Activated T-helper 17 cell treated with anti-CD3 and anti-CD28 coated beads, Interleukin-2, amount 50 U/mL, for 72 hours (primary cell): ENCODE results near the gene CLEC19A. TPM values are rescaled to one million over a fixed set of nuclear protein-coding genes. Genes with fewer than 3 reads are reported as not detected.
"Not testable (repeated sequence)": the region's sequence is repeated elsewhere in the genome, so short reads cannot be mapped to it uniquely, and the experiment has no call there.

Experiments
- ATAC-seq: fragments of 150-1000 bp; cut with Tn5 transposase; replicated peaks from 2 replicates; pipeline ENCODE4 v1.10.0; 2021; ENCODE audit warnings: mild to moderate bottlenecking, moderate library complexity
- H3K27ac Mint-ChIP-seq: one replicate; pipeline ENCODE4 v1.8.0; 2022; ENCODE audit warnings: mixed read lengths
- H3K27me3 Mint-ChIP-seq: one replicate; pipeline ENCODE4 v1.8.0; 2022; ENCODE audit warnings: mixed read lengths
- H3K36me3 Mint-ChIP-seq: one replicate; pipeline ENCODE4 v1.8.0; 2022; ENCODE audit warnings: low read depth, mild to moderate bottlenecking, mixed read lengths
- H3K4me1 Mint-ChIP-seq: one replicate; pipeline ENCODE4 v1.8.0; 2022; ENCODE audit warnings: mixed read lengths
- H3K4me3 Mint-ChIP-seq: one replicate; pipeline ENCODE4 v1.8.0; 2022; ENCODE audit warnings: mild to moderate bottlenecking, mixed read lengths
- H3K9me3 Mint-ChIP-seq: one replicate; pipeline ENCODE4 v1.8.0; 2022; ENCODE audit warnings: mixed read lengths
- total RNA-seq, 2 donors: library from RNA; stranded (reverse); gene quantifications; one replicate each; pipeline ENCODE4 v1.2.3, GENCODE V29; 2022

Gene CLEC19A
- total RNA-seq, 2 donors from 2014 or later: not detected

DNA sequence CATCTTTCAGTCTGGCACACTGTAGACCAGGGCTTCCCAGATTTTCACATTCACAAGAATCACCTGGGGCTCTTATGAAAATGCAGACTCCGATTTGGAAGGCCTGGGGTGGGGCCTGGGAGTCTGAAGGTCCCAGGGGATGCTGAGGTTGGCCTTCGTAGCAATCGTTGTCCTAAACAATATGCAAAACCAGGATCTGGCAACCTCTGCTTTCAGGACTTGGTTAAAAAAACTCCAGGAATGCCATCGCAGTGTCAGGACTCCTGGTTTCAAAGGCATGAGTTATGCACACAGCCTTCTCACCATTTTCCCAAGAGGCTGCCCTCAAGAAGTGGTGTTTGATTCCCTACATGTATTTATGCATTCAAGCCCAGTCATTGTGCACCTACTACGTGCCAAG lies 6.7 kb downstream of the CLEC19A start:
- Mint-ChIP-seq H3K9me3 (peaks cover 3% of the 10 kb centered on the region), H3K27ac (no peak overlapping the region), H3K4me3 (no peak overlapping the region), H3K27me3 (peaks cover 11% of the 10 kb centered on the region), H3K36me3 (no peaks in the 10 kb centered on the region), H3K4me1 (peaks cover 16% of the 10 kb centered on the region)
- ATAC-seq: no peak

DNA sequence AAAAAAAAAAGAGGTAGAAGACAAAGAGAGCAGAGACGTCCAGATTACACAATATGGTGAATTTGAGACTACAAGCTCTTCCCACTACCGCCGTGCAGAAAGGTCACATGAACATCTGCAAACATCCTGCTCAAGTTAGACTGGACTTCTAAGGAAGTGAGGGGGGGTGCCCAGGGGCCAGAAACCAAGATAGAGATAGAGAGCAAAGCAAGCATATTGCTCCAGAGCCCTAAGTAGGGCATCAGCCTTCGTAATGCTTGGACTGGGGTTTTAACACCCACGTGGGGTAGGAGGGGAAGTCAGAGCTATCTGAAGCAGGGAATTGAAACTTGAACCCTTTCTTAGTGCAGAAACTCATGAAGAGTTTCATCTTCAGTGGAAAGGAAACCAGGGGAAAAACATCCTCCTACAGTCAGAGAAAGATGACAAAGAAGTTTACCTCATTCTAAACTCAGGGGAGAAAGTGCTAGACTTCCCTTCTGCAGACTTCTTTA lies 8.7 kb downstream of the CLEC19A start:
- ATAC-seq: peak; percentile 86
- H3K4me3 Mint-ChIP-seq: peak overlapping the region; percentile 38
- H3K36me3 Mint-ChIP-seq: no peaks in the 10 kb centered on the region
- H3K27me3 Mint-ChIP-seq: peaks cover 11% of the 10 kb centered on the region
- peak overlapping the region; percentile 53 for H3K27ac Mint-ChIP-seq
- peaks cover 3% of the 10 kb centered on the region for H3K9me3 Mint-ChIP-seq
- peaks cover 16% of the 10 kb centered on the region for H3K4me1 Mint-ChIP-seq

DNA sequence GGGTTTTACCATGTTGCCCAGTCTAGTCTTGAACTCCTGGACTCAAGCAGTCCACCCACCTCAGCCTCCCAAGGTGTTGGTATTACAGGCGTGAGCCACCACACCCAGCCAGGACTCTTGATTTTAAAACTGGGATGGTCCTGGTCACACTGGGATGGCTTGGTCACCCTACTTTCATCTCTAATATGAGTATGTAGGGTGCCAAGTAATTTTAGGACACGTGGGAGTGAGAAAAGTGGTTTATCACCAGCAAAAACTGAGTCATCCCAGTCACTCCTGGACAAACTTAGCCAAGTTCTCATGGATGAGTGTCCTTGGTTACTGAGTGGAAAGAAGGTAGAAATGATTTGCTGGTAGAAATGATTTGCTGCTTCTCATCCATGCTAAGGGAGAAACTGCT lies 9.9 kb downstream of the CLEC19A start:
- Mint-ChIP-seq H3K27ac (peak overlapping the region; percentile 53), H3K4me3 (peak overlapping the region; percentile 38), H3K27me3 (peaks cover 11% of the 10 kb centered on the region), H3K9me3 (peaks cover 3% of the 10 kb centered on the region), H3K4me1 (peaks cover 16% of the 10 kb centered on the region), H3K36me3 (no peaks in the 10 kb centered on the region)
- ATAC-seq: peak; percentile 69

DNA sequence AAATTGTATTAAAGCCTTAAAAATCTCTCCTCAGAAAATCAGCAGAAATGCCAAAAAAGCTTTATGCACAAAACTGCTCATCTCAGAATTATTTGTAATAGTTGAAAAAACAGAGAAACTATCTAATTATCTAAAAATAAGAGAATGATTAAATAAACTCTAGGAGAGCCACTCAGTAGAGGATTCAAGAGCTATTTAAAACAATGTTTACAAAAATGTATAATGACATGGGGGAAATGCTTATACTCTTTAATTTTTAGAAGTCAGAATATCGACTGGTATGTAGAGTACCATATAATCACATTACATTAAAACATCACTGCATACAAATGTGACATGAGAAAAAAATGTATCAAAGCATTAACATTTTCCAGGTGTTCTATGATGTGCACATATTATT lies 11.9 kb downstream of the CLEC19A start:
- H3K36me3 Mint-ChIP-seq: no peaks in the 10 kb centered on the region
- peaks cover 12% of the 10 kb centered on the region for H3K27me3 Mint-ChIP-seq
- H3K4me3 Mint-ChIP-seq: no peak overlapping the region
- H3K4me1 Mint-ChIP-seq: peaks cover 16% of the 10 kb centered on the region
- ATAC-seq: no peak
- no peak overlapping the region for H3K27ac Mint-ChIP-seq
- peaks cover 6% of the 10 kb centered on the region for H3K9me3 Mint-ChIP-seq

DNA sequence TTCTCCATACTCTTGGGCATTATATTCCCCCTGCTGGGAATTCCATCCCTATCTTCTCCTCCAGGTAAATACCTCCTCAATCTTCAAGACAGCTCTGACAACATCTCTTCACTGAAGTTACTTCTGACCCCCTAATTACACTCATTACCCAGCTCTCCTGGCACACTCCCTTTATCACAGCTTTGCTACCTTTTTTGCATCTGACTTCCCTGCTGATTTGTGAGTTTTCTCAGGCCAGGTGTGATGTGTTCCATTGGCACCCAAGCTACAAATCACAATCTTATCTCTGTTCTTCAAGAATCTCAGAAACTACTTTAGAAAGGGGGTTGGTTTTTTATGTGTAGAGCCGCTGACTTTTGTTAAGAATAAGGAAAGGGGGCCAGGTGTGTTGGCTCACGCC lies 14.0 kb downstream of the CLEC19A start:
- peaks cover 6% of the 10 kb centered on the region for H3K9me3 Mint-ChIP-seq
- H3K4me3 Mint-ChIP-seq: no peak overlapping the region
- peaks cover 9% of the 10 kb centered on the region for H3K4me1 Mint-ChIP-seq
- no peak overlapping the region for H3K27ac Mint-ChIP-seq
- H3K27me3 Mint-ChIP-seq: peaks cover 8% of the 10 kb centered on the region
- no peak for ATAC-seq
- H3K36me3 Mint-ChIP-seq: no peaks in the 10 kb centered on the region

DNA sequence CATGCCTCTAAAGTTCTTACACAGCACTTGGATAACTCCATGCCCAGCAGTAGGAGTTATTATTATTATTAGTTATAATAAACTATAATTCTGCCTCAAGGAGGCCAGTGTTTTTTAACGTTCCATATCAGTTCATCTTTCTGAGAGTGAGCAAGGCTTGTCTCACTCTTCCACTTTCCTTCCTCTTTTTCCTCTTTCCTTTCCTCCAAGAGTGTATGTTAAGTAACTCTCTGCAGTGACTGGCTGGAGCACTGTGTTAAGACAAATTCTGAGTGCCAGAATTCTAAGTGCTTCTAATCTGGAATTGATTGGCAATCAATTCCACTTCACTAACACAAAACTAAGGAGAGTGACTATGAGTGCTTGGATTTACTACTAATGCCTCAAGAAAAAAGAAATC lies 16.4 kb downstream of the CLEC19A start:
- no peaks in the 10 kb centered on the region for H3K4me1 Mint-ChIP-seq
- H3K36me3 Mint-ChIP-seq: no peaks in the 10 kb centered on the region
- H3K27ac Mint-ChIP-seq: no peak overlapping the region
- ATAC-seq: no peak
- no peak overlapping the region for H3K4me3 Mint-ChIP-seq
- peaks cover 6% of the 10 kb centered on the region for H3K9me3 Mint-ChIP-seq
- peaks cover 12% of the 10 kb centered on the region for H3K27me3 Mint-ChIP-seq

DNA sequence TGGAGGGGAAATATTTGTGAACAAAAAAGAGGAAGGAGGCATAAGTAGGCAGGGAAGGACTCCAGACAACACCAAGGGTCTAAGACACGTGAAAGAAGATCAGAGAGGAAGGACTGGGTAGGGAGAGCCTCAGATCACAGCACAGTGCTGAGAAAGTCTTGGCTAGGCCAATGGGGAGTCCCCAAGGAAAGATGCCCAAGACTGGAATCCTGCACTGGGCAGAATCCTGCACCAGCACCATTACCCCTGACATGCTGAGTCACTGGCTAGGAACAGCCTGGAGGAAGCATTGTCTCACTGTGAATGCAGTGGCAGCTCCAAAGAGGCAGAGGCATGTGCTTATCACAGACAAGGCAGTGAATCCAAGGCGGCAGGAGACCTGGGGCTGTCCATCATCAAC lies 19.2 kb downstream of the CLEC19A start:
- Mint-ChIP-seq H3K27me3 (peaks cover 7% of the 10 kb centered on the region), H3K4me1 (no peaks in the 10 kb centered on the region), H3K27ac (no peak overlapping the region), H3K4me3 (no peak overlapping the region), H3K9me3 (peaks cover 6% of the 10 kb centered on the region), H3K36me3 (no peaks in the 10 kb centered on the region)
- no peak for ATAC-seq

DNA sequence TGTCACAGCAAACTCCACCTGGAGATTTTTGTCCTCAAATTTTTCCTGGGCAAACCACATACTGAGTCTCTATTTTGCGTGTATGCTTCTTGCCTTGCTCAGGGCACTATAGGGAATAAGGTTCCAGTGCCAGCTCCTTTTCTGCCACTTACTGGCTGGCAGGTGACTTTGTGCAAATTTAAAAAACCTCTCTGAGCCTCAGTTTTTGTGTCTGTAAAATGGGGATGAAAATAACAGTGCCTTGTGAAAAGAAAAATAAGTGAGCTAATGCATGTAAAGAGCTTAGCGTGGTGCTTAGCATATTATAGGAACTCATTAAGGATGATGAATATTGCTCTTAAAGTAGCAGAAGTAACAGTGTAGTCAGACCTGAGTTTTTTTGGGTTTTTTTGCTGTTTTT lies 19.9 kb downstream of the CLEC19A start:
- no peaks in the 10 kb centered on the region for H3K4me1 Mint-ChIP-seq
- peaks cover 5% of the 10 kb centered on the region for H3K9me3 Mint-ChIP-seq
- H3K4me3 Mint-ChIP-seq: no peak overlapping the region
- H3K36me3 Mint-ChIP-seq: no peaks in the 10 kb centered on the region
- no peak overlapping the region for H3K27ac Mint-ChIP-seq
- peaks cover 7% of the 10 kb centered on the region for H3K27me3 Mint-ChIP-seq
- no peak for ATAC-seq

DNA sequence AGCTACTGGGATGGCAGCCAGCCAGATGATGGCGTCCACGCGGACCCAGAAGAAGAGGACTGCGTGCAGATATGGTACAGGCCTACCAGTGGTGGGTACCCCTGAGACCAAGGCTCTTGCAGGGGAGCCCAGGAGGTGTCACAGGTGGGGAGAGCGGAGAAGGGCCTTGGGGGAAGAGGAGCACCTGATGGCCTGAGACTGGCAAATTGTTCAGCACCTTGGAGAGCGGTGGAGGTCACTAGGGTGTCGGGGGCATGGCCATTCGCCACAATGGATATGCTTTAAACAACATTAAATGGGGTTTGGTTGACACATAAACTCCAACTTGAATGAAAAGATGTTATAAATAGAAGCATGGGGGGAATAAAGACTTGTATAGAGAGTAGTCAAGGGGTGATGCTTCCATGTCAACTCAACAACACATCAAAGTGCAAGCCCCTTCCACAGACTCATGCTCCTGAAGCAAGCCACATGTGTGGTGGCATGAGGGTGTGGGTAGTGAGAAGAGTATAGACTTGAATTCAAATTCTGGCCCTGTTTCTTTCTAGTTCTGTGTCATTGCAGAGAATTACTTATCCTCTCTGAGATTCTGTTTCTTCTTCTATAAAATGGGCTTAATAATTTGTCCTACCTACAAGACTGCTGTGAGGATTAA lies 22.2 kb downstream of the CLEC19A start:
- H3K4me1 Mint-ChIP-seq: no peaks in the 10 kb centered on the region
- H3K9me3 Mint-ChIP-seq: peaks cover 3% of the 10 kb centered on the region
- peaks cover 4% of the 10 kb centered on the region for H3K27me3 Mint-ChIP-seq
- no peak for ATAC-seq
- H3K4me3 Mint-ChIP-seq: no peak overlapping the region
- no peak overlapping the region for H3K27ac Mint-ChIP-seq
- no peaks in the 10 kb centered on the region for H3K36me3 Mint-ChIP-seq

DNA sequence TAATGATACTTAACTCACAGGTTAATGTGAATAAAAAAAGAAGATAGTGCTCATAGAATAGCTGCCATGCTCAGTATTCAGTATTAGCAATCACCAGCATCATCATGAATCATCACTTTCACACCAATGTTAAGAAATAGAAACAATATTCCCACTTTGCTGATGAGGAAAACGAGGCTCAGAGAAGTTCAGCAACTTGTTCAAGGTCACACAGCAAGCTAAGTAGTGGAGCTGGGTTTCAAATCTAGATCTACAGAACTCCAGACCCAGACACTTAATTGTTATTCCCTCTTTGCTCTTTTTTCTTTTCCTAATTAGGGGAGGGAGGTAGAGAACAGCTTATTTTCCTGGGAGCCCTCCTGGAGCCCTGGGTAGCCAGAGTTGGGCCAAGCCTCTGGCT lies 22.9 kb downstream of the CLEC19A start:
- H3K36me3 Mint-ChIP-seq: no peaks in the 10 kb centered on the region
- no peak for ATAC-seq
- no peak overlapping the region for H3K4me3 Mint-ChIP-seq
- H3K27ac Mint-ChIP-seq: no peak overlapping the region
- no peaks in the 10 kb centered on the region for H3K4me1 Mint-ChIP-seq
- peaks cover 3% of the 10 kb centered on the region for H3K9me3 Mint-ChIP-seq
- H3K27me3 Mint-ChIP-seq: peaks cover 4% of the 10 kb centered on the region

DNA sequence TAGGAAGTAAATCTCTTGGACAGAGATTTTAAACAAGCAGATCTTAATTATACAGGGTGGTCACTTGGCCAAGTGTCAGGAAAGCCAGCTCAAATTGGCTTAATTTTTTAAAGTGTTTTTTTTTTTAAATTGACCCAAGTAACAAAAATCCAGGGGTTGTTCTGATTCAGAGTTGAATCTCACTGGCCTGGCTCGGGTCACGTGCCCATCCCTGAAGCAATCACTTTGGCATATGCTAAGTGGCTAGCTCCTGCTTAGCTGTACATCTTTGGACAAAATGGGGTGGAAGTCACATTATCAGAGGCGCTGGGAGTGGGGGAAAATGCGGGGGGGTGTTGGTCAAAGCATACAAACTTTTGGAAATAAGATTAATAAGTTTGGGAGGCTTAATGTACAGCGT lies 23.6 kb downstream of the CLEC19A start:
- Mint-ChIP-seq H3K4me3 (no peak overlapping the region), H3K27me3 (peaks cover 7% of the 10 kb centered on the region), H3K36me3 (no peaks in the 10 kb centered on the region), H3K9me3 (peaks cover 3% of the 10 kb centered on the region), H3K27ac (no peak overlapping the region), H3K4me1 (no peaks in the 10 kb centered on the region)
- no peak for ATAC-seq

DNA sequence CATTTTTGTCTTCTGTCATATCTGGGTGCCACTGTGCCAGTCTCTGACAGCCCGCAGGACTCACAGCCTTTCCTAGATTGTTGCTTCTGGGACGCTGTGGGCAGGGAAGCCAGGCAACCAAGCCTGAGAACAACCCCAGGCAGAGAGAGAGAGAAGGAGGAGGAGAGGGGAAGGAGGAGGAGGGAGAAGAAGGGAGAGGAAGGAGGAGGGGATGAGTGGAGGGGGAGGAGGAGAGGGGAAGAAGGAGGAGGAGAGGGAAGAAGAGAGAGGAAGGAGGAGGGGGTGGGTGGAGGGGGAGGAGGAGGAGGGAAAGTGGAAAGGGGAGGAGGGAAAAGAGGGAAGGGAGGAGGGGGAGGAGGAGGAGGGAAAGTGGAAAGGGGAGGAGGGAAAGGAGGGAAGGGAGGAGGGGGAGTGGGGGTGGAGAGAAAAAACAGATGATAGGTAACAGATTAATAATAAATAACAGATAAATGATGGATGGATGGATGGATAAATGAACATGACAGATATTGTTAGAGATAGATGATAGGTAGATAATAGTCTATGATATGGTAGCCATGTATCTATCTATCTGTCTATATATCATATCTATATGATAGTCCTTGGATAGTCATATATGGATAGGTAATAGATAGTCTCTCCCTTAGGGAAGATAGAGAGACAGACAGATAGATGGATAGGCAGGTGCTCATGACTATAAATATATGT lies 29.3 kb downstream of the CLEC19A start:
- H3K27me3 Mint-ChIP-seq: peaks cover 3% of the 10 kb centered on the region
- H3K4me1 Mint-ChIP-seq: no peaks in the 10 kb centered on the region
- no peak for ATAC-seq
- H3K36me3 Mint-ChIP-seq: no peaks in the 10 kb centered on the region
- no peaks in the 10 kb centered on the region for H3K9me3 Mint-ChIP-seq
- H3K4me3 Mint-ChIP-seq: no peak overlapping the region
- H3K27ac Mint-ChIP-seq: no peak overlapping the region

DNA sequence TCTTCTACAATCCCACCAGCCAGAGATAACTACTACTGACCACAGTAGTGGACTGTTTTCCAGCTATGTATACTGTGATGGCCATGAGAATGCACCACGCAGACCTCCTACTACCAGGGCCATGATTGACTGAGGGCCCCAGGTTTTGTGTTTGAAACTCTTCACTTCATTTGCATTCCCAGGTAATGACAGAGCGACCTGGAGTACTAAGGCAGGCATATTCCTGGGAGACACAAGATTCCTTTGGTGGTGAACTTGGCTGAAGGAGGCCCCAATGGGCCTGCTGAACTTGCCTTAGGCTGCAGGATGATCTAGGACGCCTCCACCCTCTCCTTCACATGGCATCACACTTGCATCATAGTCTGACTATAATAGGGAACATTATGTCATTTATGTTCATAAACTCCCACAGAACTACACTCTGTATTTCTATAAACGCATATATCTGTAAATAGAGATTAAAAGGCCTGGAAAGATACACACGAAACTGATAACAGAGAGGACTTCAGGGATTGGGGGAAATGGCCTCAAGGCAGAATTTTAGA lies 30.4 kb downstream of the CLEC19A start:
- H3K4me1 Mint-ChIP-seq: no peaks in the 10 kb centered on the region
- H3K36me3 Mint-ChIP-seq: no peaks in the 10 kb centered on the region
- H3K27ac Mint-ChIP-seq: no peak overlapping the region
- H3K9me3 Mint-ChIP-seq: no peaks in the 10 kb centered on the region
- H3K27me3 Mint-ChIP-seq: peaks cover 3% of the 10 kb centered on the region
- ATAC-seq: no peak
- H3K4me3 Mint-ChIP-seq: no peak overlapping the region

DNA sequence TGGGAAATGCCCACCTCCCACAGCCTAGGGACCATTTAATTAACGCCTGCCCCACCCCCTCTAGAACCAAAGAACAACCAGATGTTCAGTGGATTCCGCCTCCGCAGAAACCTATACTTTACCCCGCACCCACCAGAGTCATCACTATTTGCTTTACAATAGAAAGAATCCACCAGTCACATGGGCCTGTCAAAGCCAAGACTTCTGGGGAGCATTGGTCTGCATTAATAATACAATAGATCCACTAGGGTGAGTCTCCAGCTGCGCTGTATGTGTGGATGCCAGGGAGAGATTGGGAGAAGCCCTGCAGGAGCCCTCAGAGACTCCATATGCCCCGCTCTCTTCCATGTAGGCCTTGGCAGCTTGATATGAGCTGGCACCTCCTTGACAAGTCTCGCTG lies 31.3 kb downstream of the CLEC19A start:
- Mint-ChIP-seq H3K4me1 (no peaks in the 10 kb centered on the region), H3K27me3 (peaks cover 7% of the 10 kb centered on the region), H3K9me3 (peaks cover 4% of the 10 kb centered on the region), H3K4me3 (no peak overlapping the region), H3K36me3 (no peaks in the 10 kb centered on the region), H3K27ac (no peak overlapping the region)
- no peak for ATAC-seq

DNA sequence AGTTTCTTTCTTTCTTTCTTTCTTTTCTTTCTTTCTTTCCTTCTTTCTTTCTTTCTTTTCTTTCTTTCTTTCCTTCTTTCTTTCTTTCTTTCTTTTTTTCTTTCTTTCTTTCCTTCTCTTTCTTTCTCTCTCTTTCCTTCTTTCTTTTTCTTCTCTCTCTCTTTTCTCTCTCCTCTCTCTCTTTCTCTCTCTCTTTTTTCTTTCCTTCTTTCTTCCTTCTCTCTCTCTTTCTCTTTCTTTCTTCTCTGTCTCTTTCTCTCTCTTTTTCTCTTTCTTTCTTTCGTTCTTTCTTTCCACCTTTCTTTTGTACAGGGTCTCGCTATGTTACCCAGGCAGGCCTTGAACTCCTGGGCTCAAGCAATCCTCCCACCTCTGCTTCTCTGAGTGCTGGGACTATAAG lies 35.7 kb downstream of the CLEC19A start:
- not testable (repeated sequence) for H3K9me3 Mint-ChIP-seq, ATAC-seq, H3K27me3 Mint-ChIP-seq, H3K4me3 Mint-ChIP-seq, H3K27ac Mint-ChIP-seq, H3K36me3 Mint-ChIP-seq, H3K4me1 Mint-ChIP-seq
